DMS153 treated with DMSO at 0.1 percent for 48 hours (cell line): Measurements from ENCODE around the gene IL12RB1.

Experiments
- DNase-seq: peaks from one replicate; lab custom pipeline; 2025; ENCODE audit not compliant: unreplicated experiment; lab: John Stamatoyannopoulos, UW

IL12RB1 gene

DNA sequence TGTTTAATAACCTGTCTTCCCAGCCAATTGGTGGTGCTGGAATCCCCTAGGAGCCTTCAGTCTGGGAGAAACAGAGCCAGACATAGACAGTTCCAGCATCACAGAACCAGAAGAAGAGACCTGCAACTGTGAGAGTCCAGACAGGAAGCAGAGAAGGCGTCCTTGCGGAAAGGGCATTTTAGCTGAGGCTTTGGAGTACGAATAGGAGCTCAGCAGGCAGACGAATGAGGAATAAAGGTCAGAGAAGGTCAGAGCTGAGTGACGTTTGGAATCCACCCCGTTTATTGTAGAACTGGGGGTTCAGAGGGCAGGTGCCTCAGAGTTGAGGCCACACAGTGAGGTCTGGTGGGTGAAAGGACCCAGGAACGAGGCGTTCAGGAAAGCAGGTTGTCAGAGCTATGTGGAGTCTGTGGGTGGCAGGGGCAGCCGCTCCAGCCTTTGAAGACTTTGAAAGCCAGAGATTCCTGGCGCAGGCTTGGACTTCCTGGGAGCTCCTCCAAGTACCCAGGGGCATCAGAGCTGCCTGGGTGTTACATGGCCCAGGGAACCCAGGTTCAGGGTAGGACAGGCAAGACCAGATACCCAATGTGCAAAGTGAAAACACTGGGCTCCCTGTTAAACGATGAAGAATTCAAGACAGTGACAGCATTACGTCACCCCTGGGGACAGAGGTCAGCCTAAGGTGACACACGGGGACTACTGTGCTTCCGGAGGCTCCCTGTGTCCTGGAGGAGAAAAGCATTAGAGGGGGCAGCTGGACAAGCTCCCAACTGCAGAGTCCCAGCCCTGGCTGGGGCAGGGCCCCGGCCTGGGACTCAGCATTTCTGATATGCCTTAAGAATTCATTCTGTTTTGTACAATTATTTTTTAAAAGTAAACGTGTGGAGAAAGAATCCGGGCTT is 73.3 kb downstream of the IL12RB1 start:
- no peak for DNase-seq

- DNase-seq = no peak
These were observed 76.6 kb downstream of the IL12RB1 start for GRCh38 chr19:18010149-18010548.

DNA sequence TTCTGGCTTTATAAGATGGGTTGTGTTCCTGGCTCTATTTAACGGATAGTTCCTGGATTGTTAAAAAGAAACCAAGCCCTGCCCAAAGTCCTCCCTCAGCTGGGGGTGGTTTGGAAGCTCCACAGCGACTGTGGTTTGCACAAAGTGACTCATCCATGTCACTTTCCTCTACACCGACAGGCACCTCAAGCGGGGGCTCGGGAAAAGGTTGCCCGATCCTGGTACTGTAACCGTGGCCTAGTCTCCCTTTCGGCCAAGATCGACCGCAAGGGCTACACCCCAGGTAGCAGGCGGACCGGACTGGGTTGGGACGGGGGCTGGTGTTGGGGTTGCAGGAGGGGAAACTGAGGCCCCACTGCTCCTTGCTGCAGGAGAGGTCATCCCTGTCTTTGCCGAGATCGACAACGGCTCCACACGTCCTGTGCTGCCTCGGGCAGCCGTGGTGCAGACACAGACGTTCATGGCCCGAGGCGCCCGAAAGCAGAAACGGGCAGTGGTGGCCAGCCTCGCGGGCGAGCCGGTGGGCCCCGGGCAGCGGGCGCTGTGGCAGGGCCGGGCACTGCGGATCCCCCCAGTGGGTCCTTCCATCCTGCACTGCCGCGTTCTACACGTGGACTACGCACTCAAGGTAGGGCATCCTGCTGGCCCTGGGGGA is 77.2 kb downstream of the IL12RB1 start:
- no peak for DNase-seq
